HepG2 (cell line): ENCODE data around the gene CDYL. TPM values are rescaled to one million over a fixed set of nuclear protein-coding genes. Genes with fewer than 3 reads are reported as not detected.

Source experiments
- ATF7-NPFF ChIP-seq: sonication (generic); formaldehyde crosslinking; IDR thresholded peaks from 2 replicates; pipeline ENCODE4 v1.8.1; 2023; ENCODE audit warnings: mild to moderate bottlenecking, low read depth, missing genetic modification reagents, moderate library complexity
- CHCHD3 ChIP-seq: sonication (generic); formaldehyde crosslinking; IDR thresholded peaks from 2 replicates; pipeline ENCODE4 v1.8.0; 2022; ENCODE audit warnings: mild to moderate bottlenecking, missing genetic modification reagents, moderate library complexity
- EEA1 ChIP-seq: sonication (generic); formaldehyde crosslinking; IDR thresholded peaks from 2 replicates; pipeline ENCODE4 v1.5.1; 2020; ENCODE audit warnings: mild to moderate bottlenecking, missing genetic modification reagents, borderline replicate concordance
- ETV6 ChIP-seq: sonication (generic); formaldehyde crosslinking; conservative IDR thresholded peaks from 2 replicates; pipeline ENCODE4 v1.4.0; 2020; ENCODE audit warnings: missing genetic modification reagents
- LCORL ChIP-seq, 2 experiments: fragments of 450-650 bp in 1 of 2; sonication (generic) in 1 of 2; formaldehyde crosslinking in 1 of 2; IDR thresholded peaks; 2 replicates each; pipeline versions ENCODE4 v1.5.0 to v1.6.1; 2017 to 2020; ENCODE audit warnings: antibody characterized with exemption in 1 of 2, missing genetic modification reagents in 1 of 2
- MEIS2 ChIP-seq: sonication (generic); formaldehyde crosslinking; IDR thresholded peaks from 2 replicates; pipeline ENCODE4 v1.9.0; 2021; ENCODE audit warnings: mild to moderate bottlenecking, missing genetic modification reagents
- SIN3A ChIP-seq: IDR thresholded peaks from 2 replicates; pipeline ENCODE4 v1.6.1; 2011; ENCODE audit warnings: low read depth, mild to moderate bottlenecking, control low read depth, low read length, borderline replicate concordance
- ZNF3 ChIP-seq: IDR thresholded peaks from 2 replicates; pipeline ENCODE4 v1.7.0; 2017; ENCODE audit warnings: inconsistent platforms
- ZNF761 ChIP-seq: sonication (generic); formaldehyde crosslinking; conservative IDR thresholded peaks from 2 replicates; pipeline ENCODE4 v1.4.0; 2020; ENCODE audit warnings: mild to moderate bottlenecking, missing genetic modification reagents
- polyA plus RNA-seq, 8 experiments: library from polyadenylated mRNA; depleted of rRNA in 3 of 8; stranded (reverse) in 7 of 8; unstranded in 1 of 8; fragments of >200 nt; fragmentation: Illumina TruSeq in 4 of 8; extraction: Trizol in 4 of 8; gene quantifications; 2 replicates each; pipeline versions ENCODE4 v1.2.1 to v1.2.3, GENCODE V29; 2011 to 2016; ENCODE audit warnings: low read depth in 4 of 8, missing spikeins in 1 of 8, mixed read lengths in 1 of 8; ENCODE audit not compliant: insufficient read depth in 1 of 8
- total RNA-seq, 5 experiments: library from RNA; depleted of rRNA; stranded (reverse); fragments of >200 nt; fragmentation: Illumina TruSeq; extraction: Trizol; gene quantifications; 2 replicates each; pipeline ENCODE4 v1.2.3, GENCODE V29; 2016; ENCODE audit warnings: low read depth in 1 of 5
- TF ChIP-seq, protein P1 (sequence below): sonication (generic); formaldehyde crosslinking; IDR thresholded peaks from 2 replicates; pipeline ENCODE4 v1.4.0; 2020; ENCODE audit warnings: missing genetic modification reagents
- TF ChIP-seq, protein P2 (sequence below): sonication (generic); formaldehyde crosslinking; IDR thresholded peaks from 2 replicates; pipeline ENCODE4 v1.4.0; 2020; ENCODE audit warnings: missing genetic modification reagents
- TF ChIP-seq, protein P3 (sequence below): sonication (generic); formaldehyde crosslinking; IDR thresholded peaks from 2 replicates; pipeline ENCODE4 v1.4.0; 2020; ENCODE audit warnings: missing genetic modification reagents

The CDYL gene
- total and polyA plus RNA-seq, 2 of the 13 experiments (the other 11 are each of a cell fraction or from before 2014, with no cell fraction given) = 22.8 to 105 TPM

DNA sequence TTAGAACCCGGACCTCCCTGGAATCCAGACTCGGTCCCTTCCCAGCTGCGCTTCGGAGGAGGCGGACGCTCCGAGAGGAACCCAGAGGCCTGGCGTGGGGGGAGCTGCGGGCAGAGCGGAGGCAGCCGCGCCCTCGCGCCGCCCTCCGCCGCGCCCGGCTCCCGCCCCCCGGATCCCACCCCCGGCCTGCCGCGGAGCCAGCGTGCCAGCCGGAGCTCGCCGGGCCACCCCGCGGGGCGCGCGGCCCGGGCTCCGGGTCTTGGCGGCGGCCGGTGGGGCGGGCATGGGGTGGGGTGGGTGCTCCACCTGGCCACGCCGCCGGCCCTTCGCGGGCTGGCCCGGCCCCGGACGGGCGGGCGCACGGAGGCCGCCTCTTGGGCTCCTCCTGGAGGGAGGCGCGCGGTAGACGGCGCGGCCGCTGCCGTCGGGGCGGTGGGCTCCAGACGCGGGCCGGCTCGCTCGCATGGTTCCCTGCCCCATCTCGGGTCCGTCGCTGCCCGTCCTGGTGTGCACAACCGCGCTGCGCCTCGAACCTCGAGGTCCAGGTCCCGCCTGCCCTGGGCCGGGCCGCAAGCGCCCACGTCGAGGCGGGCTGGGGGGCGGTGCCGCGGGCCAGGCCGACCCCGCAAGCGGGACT is 592 bp upstream of the CDYL start (continued):
- TF ChIP-seq, protein P1, sequence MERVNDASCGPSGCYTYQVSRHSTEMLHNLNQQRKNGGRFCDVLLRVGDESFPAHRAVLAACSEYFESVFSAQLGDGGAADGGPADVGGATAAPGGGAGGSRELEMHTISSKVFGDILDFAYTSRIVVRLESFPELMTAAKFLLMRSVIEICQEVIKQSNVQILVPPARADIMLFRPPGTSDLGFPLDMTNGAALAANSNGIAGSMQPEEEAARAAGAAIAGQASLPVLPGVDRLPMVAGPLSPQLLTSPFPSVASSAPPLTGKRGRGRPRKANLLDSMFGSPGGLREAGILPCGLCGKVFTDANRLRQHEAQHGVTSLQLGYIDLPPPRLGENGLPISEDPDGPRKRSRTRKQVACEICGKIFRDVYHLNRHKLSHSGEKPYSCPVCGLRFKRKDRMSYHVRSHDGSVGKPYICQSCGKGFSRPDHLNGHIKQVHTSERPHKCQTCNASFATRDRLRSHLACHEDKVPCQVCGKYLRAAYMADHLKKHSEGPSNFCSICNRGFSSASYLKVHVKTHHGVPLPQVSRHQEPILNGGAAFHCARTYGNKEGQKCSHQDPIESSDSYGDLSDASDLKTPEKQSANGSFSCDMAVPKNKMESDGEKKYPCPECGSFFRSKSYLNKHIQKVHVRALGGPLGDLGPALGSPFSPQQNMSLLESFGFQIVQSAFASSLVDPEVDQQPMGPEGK (CRISPR knock-in tag) = 0 out of 2 replicates have a peak, but pooled peaks have one; percentile 39
- peak; percentile 84 for TF ChIP-seq ATF7-NPFF (CRISPR knock-in tag)
- TF ChIP-seq, protein P2, sequence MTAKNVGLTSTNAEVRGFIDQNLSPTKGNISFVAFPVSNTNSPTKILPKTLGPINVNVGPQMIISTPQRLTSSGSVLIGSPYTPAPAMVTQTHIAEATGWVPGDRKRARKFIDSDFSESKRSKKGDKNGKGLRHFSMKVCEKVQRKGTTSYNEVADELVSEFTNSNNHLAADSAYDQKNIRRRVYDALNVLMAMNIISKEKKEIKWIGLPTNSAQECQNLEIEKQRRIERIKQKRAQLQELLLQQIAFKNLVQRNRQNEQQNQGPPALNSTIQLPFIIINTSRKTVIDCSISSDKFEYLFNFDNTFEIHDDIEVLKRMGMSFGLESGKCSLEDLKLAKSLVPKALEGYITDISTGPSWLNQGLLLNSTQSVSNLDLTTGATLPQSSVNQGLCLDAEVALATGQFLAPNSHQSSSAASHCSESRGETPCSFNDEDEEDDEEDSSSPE (CRISPR knock-in tag) = 0 out of 2 replicates have a peak, but pooled peaks have one; percentile 27
- 0 out of 2 replicates have a peak, but pooled peaks have one; percentile 15 for TF ChIP-seq MEIS2
- no peak for TF ChIP-seq ZNF761 (CRISPR knock-in tag)
- TF ChIP-seq EEA1 (CRISPR knock-in tag) = peak; percentile 81; the same call in 1 of the 2 replicates
- peak; percentile 58; the same call in 1 of the 2 replicates for TF ChIP-seq ETV6 (CRISPR knock-in tag)
- no peak for TF ChIP-seq ZNF3
- peak; percentile 48; the same call in 1 of the 2 replicates for TF ChIP-seq SIN3A
- TF ChIP-seq, protein P3, sequence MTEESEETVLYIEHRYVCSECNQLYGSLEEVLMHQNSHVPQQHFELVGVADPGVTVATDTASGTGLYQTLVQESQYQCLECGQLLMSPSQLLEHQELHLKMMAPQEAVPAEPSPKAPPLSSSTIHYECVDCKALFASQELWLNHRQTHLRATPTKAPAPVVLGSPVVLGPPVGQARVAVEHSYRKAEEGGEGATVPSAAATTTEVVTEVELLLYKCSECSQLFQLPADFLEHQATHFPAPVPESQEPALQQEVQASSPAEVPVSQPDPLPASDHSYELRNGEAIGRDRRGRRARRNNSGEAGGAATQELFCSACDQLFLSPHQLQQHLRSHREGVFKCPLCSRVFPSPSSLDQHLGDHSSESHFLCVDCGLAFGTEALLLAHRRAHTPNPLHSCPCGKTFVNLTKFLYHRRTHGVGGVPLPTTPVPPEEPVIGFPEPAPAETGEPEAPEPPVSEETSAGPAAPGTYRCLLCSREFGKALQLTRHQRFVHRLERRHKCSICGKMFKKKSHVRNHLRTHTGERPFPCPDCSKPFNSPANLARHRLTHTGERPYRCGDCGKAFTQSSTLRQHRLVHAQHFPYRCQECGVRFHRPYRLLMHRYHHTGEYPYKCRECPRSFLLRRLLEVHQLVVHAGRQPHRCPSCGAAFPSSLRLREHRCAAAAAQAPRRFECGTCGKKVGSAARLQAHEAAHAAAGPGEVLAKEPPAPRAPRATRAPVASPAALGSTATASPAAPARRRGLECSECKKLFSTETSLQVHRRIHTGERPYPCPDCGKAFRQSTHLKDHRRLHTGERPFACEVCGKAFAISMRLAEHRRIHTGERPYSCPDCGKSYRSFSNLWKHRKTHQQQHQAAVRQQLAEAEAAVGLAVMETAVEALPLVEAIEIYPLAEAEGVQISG (CRISPR knock-in tag) = peak; percentile 56
- 0 out of 2 replicates have a peak, but pooled peaks have one; percentile 75 for TF ChIP-seq CHCHD3 (CRISPR knock-in tag)
- TF ChIP-seq LCORL (IDR thresholded peaks at IDR 0.05) = no peak
- TF ChIP-seq LCORL (CRISPR knock-in tag; IDR thresholded peaks at IDR 0.05) = 0 out of 2 replicates have a peak, but pooled peaks have one; percentile 53
